ENCODE measurements around the gene CCDC9B.

CCDC9B gene

GRCh38 chr15:40344631-40345120 lies 3.9 kb upstream of the CCDC9B start:
- peak; percentile 60 for DNase-seq

- no peak for DNase-seq
Observed at GRCh38 chr15:40344217-40344616, 3.5 kb upstream of the CCDC9B start.

GRCh38 chr15:40343512-40343911 lies 2.8 kb upstream of the CCDC9B start:
- DNase-seq: peak; percentile 49

- DNase-seq: no peak
Observed at GRCh38 chr15:40342416-40343320, 1.9 kb upstream of the CCDC9B start.

GRCh38 chr15:40340038-40340739 lies 550 bp downstream of the CCDC9B start:
- no peak for DNase-seq

DNA sequence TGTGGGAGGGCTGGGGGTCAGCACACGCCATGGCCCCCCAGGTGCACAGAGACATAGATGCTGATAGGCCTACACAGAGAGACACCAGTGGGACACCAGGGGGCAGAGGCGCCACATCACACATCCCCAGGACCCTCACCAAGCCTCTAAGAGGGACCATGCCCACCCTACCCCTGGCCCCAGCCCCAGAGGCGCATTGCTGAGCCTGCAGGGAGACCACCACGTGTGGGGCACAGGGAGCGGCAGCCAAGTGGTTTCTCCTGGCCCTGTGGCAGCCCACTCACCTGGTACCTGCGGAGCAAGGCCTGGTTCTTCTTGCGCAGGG lies 1.2 kb downstream of the CCDC9B start:
- no peak for DNase-seq

DNA sequence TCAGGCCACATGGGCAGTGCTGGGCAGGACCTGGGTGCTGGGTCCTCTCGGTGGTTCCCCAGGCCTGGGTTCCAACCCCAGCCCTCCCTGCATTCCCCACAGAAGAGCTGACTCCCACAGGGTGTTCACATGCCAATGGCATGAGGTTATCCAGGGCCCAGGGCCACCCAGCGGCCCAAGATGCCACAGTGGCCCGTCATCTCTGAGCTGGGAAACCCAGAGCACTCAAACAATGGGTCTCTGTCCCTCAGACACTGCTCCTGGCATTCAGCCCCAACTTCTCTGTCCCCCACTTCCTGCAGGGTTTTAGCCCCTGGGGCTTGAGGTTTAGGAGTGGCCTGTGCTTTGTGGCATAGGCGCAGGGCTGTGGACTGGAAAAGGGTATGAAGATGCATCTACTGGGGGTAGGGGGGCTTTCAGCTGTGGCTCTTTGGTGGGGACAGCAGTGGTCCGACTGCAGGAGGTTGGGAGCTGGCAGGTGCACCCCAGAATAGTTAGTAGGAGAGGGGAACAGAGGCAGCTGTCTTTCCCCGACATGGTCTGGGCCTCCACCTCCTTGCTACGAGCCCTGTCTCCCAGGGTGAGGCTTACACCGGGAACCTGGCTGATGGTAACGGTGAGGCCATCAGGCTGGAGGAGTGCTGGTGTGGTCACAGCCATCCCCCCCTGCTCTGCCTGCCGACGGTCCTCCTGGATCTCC lies 1.7 kb downstream of the CCDC9B start:
- no peak for DNase-seq

DNA sequence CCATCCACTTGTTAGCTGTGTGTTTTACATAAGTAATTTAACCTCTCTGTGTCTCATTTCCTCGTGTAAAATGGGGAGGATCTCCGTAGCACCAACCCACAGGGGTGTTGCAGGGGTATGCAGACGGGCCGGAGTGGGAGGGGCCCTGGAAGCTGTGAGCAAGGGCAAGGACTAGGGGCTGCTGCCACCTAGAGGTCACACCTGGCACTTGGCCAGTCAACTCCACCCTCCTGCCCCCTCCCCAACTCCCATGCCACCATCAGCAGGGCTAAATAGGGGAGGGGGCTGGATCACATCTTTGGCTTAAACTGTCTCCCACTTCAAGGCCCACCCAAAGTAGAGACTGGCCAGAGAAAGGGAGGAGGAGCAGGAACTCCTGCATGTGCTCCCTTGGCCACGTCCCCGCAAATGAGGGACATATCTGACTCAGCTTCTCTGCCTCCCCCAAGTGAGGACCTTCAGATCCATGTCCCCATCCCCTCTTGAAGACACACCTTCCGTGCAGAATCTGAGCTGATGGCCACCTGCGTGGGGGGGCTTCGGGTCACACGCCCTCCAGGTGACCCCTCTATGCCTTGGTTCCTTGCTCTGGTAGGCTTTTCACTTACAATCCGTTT lies 2.6 kb downstream of the CCDC9B start:
- peak; percentile 81 for DNase-seq

DNA sequence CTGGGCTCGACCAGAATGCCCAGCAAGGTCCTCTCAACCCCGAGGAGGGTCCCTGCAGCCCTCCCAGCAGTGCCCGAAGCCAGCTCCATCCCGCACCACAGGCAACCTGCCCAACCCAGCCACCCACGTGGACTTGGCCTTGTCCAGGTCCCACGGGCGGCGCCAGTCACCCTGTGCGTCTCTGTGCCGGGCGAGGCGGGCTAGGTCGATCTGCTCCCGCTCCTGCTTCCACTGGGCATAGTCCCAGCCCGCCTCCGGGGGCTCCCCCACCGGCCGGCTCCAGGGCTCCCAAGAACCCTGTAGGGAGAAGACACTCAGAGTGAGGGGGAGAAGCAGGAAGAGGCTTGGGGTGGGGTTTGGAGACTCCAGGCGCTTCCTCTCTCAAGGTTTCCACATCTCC lies 3.1 kb downstream of the CCDC9B start:
- no peak for DNase-seq

GRCh38 chr15:40336744-40337122 lies 4.0 kb downstream of the CCDC9B start:
- peak; percentile 52 for DNase-seq

- no peak for DNase-seq
Observed at GRCh38 chr15:40335938-40336743, 4.6 kb downstream of the CCDC9B start.

GRCh38 chr15:40334941-40335795 lies 5.6 kb downstream of the CCDC9B start:
- peak; percentile 86 for DNase-seq

DNA sequence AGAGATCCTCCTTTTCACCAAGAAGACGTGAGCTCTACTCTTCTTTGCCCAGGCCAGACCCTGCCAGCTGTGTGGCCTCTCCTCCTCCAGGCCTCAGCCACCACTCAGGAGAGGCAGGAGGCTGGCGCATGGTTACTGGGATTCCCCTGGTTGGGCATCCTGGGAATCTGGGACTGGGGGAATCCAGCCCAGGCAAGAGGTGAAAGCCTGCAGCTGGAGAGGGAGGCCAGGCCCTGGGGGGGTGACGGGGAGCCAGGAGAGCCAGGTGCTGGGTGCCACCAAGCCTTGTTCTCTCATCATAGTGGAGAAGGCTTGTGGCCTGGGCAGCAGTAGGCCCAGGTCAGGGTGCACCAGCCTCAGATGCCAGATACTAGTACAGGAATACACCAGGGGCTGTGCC lies 6.2 kb downstream of the CCDC9B start:
- DNase-seq: no peak

DNA sequence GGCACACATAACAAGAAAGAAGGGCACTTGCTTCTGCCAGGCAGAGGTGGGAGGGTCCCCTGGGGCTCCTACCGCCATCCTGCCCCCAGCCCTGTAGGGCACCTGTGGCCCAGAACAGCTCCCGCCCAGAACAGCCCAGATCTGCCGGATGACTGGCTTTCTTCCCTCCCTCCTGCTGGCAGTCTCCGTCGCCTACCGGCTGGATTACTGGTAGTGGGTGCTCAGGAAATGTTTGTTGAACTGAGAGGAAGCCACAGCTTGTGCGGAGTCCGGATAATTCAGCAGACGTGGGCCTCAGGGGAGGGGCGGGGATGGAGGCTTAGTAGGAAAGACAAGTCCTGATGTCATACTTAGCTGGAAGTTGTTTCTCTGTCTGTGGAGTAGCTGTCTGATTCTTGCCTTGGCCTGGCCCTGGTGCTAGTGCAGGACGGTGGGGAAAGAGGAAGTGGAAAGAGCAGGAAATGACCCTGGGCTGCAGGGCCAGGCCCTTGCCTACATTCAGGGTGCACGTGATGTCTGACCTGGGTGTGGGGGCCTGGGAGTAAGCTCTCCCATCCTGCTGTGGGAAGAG lies 6.7 kb downstream of the CCDC9B start:
- peak; percentile 93 for DNase-seq

- peak; percentile 44 for DNase-seq
Observed at GRCh38 chr15:40332113-40332781, 8.5 kb downstream of the CCDC9B start.

GRCh38 chr15:40331637-40332036 lies 9.1 kb downstream of the CCDC9B start:
- no peak for DNase-seq

DNA sequence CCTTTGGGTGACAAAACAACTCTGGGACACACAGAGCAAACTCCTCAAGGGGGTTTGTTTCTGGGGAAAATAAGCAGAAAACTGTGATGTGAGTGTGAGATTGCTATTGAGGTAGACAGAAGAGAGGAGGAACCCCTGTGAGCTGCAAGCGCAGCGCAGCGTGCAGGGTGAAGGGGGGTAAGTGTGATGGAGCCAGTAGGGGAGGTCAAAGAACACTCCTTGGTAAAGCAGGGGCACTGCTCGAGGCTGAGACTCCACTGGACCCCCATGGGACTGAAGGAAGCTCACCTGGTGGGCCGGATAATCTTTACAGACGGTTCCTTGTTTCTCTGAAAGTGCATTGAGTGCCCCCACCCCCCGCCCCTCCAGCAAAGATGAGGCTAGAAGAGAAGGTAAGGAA lies 9.7 kb downstream of the CCDC9B start:
- no peak for DNase-seq

DNA sequence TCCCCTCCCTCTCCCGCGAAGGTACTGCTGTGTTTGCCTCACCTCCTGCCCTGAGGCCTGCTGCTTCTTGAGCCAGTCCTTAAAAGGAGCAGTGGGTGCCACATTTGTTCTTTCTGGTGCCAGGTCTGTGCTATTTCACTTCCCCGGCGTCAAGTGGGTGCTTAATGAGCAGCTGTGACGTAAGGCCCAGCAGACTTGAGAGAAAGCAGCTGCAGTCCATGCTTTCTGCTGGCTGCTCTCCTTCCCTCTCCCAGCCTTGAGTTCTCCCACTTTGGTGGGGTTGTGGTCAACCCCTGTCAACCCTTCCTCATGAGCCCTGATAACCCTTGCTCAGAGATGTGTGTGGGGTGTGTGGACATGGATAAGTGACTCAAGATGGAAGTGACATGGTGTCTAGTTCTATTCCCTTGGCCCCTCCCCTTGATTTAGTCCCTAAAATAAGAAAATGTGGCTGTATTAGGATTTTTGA lies 10.3 kb downstream of the CCDC9B start:
- DNase-seq: peak; percentile 65

DNA sequence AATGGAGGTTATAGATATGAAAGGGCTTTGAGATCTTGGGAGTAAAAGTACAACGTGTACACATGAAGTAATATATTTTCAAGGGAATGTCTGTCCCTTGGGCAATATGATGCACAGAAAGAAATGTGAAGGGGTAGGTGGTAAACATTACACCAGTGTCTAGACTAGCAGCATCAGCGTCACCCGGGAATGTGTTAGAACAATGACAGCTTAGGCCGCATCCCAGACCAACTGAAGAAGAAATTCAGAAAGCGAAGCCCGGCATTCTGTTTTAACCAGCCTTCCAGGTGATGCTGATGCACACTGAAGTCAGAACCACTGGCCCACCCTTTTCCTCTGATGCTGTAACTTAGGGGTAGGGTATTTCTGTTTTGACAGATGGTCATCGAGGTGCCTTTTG lies 10.9 kb downstream of the CCDC9B start:
- no peak for DNase-seq

- DNase-seq: no peak
Observed at GRCh38 chr15:40328751-40329150, 12.0 kb downstream of the CCDC9B start.

All from inflammatory macrophage treated with lipopolysaccharide for 4 hours (primary cell).